GM19043 (cell line): ENCODE results near the gene ST6GALNAC6.

ENCODE experiments used
- ATAC-seq: cut with Tn5 transposase; IDR thresholded peaks from one replicate; pipeline ENCODE4 v1.9.1; 2021; ENCODE audit warnings: low read depth; ENCODE audit not compliant: unreplicated experiment

ST6GALNAC6 gene, protein sequence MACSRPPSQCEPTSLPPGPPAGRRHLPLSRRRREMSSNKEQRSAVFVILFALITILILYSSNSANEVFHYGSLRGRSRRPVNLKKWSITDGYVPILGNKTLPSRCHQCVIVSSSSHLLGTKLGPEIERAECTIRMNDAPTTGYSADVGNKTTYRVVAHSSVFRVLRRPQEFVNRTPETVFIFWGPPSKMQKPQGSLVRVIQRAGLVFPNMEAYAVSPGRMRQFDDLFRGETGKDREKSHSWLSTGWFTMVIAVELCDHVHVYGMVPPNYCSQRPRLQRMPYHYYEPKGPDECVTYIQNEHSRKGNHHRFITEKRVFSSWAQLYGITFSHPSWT

DNA sequence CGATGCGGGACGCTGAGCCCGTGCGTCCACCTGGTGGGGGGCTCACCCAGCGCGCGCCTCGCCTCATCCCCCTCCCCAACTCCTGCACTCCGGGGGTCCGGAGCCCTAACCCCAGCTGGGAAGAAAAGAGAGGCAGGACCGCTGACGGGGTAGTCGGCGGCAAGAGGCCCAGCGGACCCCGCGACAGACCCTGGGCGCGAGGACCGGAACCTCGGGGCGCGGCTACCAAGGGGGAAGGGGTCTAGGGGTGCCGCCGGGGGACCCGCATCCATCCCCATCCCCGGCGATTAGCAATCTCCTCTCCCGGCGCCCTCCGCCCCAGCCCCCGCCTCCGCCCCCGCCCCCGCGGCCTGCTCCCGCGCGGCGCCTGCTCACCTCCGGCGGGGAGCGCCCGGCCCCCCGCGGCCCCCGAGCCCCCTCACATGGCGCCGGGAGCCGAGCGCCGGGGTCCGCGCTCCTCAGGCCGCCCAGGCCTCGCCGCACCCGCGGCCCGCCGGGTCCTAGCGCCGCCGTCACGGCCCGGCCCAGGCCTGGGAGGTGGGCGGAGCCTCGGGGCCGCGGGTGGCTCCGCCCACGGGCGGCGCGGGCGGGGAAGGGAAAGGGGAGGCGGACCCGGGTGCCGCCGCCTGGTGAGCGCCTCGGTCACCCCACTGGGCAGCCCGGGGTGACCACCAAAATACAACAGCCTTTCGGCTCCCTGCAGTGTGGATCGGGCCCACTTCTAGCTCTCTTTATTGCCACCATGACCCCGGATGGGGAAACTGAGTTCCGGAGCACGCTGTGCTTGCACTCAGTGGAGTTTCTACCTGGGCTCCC, at the start of gene ST6GALNAC6:
TSS of gene ST6GALNAC6 (minus strand) at position 476 of the 816 bp plus-strand sequence. CDS start 1,622 bp downstream, outside the sequence.
- ATAC-seq: peak; percentile 48

DNA sequence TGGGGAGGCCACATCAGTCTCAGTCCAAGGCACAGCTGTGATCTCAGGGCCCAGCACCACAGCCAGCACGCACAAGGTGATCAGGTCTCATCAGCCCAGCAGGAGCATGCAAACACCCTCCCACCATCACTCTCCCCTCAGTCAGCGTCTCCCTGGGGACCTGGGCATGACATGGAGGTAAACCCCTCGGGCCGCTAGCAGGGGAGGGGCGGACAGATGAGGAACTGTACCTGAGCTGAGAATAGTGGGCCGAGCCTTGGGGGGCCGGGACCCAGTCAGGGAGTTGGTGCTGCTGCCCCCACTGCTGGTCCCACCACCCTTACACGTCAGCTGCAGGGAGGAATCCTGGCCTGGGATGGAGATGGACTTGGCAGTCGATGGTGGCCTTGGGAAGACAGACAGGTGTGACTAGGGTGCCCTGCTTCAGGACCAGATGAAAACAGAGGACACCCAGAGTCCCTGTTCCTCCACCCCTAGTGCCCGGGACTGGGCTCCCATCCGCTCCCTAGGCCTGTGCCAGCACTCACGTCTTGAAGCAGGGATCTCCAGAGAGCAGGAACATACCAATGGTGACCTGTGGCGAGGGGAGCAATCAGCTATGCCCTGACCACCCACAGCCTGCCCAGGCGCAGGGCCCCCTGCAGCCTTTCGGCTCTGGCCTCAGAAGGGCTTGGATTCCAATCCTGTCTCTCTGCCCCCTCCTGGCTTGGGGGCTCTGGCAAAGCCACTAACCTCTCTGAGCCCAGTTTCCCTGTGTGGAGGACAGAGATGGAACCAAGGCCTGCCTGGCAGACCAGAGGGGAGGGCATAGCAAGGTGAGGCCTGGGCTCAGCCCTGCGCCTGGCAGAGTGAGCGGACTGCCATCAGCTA, 48.7 kb upstream of the ST6GALNAC6 start:
- no peak for ATAC-seq

DNA sequence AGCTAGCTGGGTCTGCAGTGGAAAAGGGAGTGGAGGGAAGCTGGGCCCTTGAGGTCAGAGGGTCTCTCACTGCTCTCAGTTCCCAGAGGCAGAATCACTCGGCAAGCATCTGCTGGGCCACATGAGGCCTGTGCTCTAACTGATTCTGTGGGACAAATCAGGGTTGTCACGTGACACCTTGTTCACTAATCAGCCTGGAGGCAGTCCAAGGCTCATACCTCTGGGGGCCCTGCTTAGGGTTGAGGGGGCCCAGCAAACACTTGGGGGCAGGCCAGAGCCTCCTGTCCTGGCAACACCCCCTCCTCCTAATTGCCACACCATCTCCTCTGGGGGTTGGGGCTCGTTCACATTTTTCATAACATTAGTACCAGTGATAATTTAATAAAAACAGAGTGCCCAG, 47.3 kb upstream of the ST6GALNAC6 start:
- no peak for ATAC-seq

DNA sequence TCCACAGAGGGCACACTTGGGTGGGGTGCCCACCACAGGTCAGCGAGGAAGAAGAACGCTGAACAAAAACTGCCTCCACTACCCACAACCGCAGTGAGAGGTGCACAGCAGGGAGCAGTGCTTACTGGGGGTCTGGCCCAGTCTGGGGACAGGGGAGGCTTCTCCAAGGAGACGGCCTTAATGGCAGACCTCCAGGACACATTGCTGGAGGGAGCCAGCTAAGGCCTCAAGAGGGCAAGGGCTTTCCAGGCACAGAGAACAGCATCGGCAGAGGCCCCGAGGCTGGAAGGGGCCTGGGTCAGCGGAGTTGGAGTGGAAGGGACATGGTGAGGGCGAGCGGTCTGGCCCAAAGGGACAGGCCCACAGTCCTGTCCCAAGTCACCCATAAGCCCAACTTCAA, 46.5 kb upstream of the ST6GALNAC6 start:
- ATAC-seq: no peak

DNA sequence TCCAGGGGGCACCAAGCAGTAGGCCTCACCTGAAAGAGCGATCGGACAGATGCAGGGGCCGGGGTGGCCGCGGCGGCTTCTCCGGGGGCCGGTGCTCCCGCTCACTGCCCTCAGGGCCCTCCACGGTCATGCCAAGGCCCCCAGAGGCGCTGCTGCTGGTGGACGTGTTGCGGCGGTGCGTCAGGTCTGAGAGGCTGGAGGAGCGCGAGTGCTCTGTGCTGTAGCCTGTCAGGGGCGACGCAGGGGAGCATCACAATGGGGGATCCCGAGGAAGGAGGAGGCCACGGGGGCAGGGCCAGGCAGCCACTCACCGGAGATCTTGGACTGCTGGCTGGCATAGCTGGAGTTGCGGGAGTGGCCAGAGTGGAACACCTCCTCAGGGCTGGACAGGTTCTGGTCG, 45.9 kb upstream of the ST6GALNAC6 start:
- ATAC-seq: no peak

DNA sequence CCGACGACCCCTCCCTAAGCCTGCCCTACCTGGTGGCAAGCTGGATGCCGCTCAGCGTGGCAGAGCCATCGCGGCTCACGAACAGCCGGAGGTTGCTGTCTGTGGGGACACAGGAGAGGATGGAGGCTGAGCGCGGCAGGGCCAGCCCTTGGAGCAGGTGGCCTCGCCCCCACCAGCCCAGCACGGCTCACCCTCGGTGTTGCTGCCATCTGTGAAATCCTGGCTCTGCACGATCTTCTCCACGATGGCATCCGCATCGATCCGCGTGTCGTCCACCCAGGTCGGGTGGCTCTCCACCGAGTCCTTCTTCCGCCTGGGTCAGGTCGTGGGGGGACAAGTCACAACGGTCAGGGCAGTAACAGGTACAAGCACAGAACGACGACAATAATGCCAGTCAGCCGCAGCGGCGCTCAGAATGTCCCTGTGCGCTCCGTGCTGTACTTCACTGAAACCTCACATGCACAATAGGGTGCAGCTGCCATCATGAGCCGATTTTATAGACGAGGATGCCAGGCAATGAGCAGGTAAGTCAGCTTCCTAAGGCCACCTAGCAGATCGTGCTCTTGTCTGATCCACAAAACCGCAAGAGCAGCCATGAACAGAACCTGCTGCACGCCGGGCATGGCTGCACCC, 45.3 kb upstream of the ST6GALNAC6 start:
- ATAC-seq: no peak

DNA sequence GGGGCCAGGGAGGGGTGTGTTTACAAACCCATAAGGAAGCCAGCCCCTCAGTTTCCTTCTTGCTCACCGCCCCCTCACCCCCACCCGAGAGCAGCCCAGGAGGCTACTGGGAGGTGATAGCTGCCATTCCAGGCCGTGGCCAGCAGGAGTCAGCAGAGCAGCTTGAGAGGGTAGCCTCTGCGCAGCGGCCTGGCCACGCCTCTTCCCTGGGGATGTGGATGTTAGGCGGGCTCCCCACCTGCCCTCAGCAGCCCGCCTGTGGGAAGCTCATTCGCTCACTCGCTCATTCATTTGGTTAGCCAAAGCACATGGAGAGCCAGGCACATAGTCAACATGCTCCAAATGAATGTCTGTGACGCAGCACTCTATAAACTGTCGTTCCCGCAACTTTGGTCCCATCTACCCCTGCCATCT, 44.3 kb upstream of the ST6GALNAC6 start:
- ATAC-seq: no peak

DNA sequence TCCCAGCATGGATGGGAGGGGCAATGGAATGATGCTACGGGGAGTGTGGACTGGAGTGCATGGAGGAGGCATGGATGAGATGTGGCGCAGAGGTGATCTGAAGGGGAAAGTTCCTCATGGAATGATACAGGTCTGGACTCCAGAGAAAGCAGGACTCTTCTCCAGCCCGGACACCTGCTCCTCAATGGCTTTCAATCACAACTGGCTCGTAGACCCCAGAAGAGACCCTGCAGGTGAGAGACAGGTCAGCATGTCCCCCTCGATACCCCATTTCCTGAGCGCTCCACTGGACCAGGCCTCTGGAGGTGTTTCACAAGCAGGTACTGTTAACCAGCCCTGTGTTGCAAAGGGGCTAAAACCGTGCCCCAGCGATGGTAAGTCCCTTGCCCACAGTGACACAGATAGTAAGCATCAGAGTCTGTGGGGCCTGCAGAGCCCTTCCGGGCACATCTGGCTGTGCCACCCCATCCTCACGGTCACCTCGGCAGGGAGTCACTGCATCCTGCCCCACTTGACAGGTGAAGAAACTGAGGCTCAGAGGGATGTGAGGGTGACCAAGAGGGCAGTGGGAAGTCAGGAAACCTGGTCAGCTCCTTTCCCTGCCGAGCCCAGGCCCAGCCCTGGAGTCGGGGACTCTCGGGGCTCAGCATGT, 43.7 kb upstream of the ST6GALNAC6 start:
- ATAC-seq: no peak

DNA sequence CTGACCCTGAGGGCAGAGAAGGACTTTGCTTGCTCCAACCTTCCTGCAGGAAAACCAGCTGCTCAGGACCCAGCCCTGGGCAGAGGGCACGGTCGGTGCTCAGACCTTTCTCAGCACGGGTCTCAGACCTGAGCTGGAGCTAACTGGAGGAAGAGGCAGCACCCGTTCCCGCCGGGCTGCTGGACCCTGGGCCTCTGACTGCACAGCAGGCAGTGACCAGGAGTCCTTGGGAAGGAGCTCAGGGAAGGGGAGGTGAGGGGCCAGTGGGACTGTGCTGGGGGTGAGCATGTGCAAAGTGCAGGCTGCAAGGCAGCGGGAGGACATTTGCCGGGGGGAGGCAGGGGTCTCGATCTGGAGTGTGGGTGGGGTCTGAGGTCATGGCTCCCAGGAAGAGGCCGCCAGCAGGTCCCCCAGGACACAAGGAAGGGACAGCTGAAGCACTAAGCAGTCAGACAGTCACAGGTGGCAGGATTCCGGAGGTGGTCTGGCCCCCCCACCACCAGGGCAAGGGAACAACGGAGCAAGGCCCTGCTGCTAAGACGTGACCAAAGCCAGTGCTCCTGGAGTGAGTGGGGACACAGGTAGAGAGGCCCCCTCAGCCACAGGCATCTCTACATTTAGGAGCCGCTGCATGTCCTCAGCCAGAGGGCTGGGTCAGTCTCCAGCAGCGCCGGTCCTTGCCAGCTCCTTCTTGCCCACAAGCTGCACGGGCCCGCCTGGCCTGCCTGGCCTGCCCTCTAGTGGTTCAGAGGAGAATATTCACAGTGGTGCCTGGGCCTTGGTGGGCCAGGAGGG, 43.0 kb upstream of the ST6GALNAC6 start:
- no peak for ATAC-seq

DNA sequence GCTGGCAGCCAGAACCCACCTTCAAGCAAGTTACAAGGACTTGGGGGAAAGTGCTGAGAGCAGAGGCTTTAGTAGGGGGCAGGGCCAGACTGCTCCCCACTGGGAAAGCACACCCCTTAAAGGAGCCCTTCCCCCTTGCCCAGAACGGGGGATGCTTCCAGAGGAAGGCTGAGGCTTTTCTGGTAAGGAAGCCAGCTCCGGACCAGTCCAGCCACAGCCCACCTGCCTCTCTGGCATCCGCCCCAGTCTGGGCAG, 42.5 kb upstream of the ST6GALNAC6 start:
- no peak for ATAC-seq

DNA sequence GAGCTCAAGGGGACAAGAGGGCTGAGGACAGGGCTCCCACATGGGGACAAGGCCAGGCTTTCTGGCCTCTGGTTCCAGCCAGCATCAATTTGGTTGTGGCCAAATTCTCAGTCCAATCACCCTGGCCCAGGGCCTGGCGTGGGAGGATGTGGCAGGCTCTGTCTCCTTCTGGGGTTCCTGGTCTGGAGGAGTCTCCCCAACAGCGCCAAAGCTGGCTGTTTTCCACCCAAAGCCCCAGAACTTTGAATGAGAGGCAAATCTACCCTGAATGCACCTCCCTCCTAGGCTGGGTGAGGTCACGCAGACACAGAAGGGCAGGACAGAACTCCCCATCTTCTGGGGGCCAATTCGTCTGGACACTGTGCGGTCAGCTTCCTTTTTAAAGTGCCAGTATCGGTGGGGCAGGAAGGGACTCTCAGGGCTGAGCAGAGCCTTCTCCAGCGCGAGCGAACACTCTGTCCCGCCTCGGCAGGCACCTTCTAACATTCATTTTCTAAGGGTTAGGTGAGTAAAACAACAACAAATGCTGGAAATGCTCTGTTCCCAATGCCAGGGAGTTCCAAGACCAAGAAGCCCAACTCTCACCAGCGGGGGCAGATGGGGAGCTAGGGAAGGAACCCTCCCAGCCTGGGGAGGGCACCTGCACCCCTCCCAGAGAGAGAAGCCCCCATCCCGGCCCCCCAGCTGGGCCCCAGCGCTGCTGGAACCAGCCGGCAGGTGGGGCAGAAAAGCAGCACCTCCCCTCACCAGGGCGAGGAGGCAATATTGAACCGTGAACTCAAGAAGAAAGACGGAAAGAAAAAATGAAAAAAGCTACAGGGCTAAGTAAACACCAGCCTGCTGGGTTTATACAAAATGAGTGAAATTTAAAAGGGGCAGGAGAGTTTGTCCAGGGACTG, 41.9 kb upstream of the ST6GALNAC6 start:
- no peak for ATAC-seq

DNA sequence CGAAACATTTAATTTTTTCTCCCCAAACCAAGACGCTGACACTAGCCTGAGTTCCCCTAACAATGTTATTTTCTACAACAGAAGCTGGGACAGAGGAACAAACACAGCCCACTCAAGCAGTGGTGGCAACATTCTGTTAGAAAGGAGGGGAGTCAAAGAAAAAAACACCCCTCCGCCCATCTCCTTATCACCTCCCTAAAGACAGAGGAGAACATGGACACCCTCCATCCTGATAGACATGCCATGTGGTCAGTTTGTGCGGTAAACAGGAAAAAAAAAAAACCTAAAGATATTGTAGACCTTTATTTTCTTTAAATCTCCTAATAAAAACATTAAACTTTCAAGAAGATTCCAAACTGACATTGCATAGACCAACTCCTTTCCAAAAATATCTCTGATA, 41.2 kb upstream of the ST6GALNAC6 start:
- ATAC-seq: no peak

DNA sequence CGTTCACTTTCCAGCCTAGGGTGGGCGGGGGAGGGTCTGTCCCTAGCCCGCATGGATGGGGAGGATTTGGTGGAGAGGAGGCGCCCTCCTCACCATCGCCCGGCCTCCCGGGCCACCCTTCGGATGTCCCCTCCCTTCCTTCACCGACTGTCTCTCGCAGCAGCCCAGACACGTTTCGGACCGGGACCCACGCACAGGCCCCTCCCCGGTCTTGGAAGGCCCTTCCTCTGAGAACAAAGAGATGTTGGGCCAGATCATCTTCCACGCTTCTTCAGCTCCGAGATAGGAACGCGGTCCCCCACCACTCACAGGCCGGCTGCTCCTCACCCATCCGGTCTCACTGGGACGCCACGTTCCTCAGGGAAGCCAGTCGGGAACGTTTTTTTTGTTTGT, 38.9 kb upstream of the ST6GALNAC6 start:
- ATAC-seq: no peak

DNA sequence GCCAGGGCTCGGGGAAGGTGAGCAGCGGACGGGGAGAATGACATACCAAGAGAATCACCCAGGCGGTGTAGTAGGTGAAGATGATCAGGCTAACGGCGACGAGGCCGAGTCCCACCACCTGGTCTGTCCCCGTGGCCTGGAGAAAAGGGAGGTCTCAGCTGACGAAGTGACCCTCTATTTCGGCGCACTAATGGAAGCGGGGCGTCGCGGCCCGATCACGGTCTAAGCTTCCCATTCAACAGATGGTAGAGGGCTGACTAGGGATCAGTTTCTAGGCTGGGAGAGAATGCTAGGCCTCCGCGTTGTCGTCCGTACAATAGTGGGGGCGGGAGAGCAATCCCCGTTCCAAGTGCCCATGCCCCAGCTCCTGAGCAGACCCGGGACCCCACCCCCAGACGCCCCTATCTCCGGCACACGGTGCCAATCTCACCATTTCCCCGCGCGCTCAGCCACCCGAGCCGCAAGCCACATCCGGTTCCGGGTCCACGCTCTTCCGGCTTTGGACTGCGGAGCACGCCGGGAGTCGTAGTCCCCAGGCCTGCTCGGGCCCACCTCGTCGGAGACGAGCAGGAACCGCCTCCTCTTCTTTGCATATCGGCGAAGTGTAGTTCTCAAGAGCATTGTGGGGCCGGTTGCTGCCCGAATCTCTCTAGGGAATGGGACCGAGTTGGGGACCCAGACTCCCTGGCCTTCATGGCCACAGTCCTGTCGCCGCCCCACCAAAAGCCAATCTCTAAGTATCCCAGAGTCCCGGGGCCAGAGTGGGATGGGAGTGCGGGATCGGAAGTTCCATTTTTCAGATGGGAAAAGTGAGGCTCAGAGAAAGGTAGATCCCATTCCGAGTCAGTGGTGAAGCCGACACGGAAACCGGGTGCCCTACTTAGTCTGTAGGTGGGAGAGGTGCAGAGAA, 38.2 kb upstream of the ST6GALNAC6 start, which contains the start of gene DPM2:
TSS of gene DPM2 (minus strand) at position 467 of the 910 bp plus-strand sequence. CDS start at position 433, 34 bp downstream.
- peak; percentile 93 for ATAC-seq

DNA sequence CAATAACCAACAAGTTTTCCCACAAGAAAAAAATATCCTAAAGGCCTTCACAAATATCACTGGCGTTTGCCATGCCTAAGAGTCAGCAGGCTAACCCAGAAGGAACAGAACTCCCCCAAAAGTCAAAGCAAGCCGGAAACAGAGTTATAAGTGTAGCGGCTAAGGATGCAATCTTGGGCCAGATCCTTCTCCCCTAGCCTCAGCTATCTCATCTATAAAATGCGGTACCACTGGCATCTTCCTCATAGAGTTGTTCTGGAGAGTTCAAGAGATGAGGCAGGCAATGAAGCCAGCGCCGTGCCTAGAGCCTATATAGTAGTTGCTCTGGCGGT, 37.6 kb upstream of the ST6GALNAC6 start:
- no peak for ATAC-seq

DNA sequence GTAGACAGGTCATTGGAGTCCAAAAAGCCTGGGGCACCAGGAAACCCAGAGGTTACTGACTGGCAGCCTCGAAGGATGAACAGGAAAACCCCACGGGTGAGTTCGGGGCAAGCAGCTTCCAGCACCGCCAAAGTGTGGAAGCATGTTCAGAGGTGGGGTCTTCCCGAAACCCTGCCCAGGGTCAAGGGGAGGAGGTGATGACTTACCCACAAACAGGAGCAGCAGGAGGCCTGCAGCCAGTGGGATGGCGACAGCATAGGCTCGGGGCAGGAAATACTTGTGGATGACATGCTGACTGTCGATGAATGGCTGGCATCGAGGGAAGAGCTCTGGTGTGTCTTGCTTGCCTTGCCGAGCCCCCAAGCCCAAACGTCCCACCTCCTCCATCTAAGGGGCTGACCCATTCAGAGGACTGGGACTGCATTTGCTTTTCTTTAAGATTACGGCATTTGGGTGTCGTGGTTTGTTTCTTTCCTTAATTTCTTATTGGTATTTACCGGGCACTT, 37.0 kb upstream of the ST6GALNAC6 start:
- no peak for ATAC-seq

DNA sequence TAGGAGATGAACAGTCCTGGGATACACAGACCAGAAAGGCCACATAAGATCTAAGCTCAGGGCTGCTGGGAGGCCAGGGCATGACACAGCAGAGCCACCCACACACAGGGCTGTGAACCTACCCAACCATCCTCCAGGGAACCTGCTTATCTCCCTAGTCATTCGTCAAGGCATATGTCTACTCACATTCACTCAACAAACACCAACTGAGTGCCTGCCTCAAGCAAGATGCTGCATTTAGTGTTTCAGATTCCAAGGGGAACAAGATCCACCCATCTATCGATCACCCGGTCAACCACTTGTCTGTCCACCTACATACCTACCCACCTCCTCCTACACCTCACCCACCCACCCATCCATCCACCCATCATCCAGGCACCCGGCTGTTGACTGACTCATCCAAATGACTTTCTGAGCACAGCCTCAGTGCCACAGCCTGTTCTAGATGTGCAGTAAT, 36.4 kb upstream of the ST6GALNAC6 start:
- ATAC-seq: no peak
